GM23338 (cell line): ENCODE data around the gene SGMS2. TPM values are rescaled to one million over a fixed set of nuclear protein-coding genes. Genes with fewer than 3 reads are reported as not detected.

Source experiments
- ATAC-seq: fragments of 200-7000 bp; cut with Tn5 transposase; 3 replicates; pipeline ENCODE4 v1.9.1; 2020
- DNase-seq: peaks from one replicate; pipeline ENCODE4 v3.0.0-alpha.2; 2015; ENCODE audit warnings: low spot score
- H2AFZ ChIP-seq: fragments of 200-600 bp; sonication (generic); 2 replicates; pipeline ENCODE4 v1.8.0; 2016; ENCODE audit warnings: antibody characterized with exemption, mild to moderate bottlenecking, moderate library complexity
- H3F3A ChIP-seq: fragments of 200-600 bp; sonication (generic); replicated peaks from 2 replicates; pipeline ENCODE4 v1.8.0; 2017; ENCODE audit warnings: antibody characterized with exemption, mixed run types, low read depth
- H3K27ac ChIP-seq: fragments of 200-600 bp; sonication (generic); 2 replicates; pipeline ENCODE4 v1.6.1; 2016; ENCODE audit warnings: low read depth
- H3K27me3 ChIP-seq: fragments of 200-600 bp; sonication (generic); 2 replicates; pipeline ENCODE4 v1.8.0; 2016; ENCODE audit warnings: mild to moderate bottlenecking, mixed run types, moderate library complexity; ENCODE audit not compliant: insufficient read depth
- H3K36me3 ChIP-seq: fragments of 200-600 bp; sonication (generic); 2 replicates; pipeline ENCODE4 v1.8.0; 2016; ENCODE audit warnings: mild to moderate bottlenecking; ENCODE audit not compliant: insufficient read depth
- H3K4me1 ChIP-seq: fragments of 200-600 bp; sonication (generic); 2 replicates; pipeline ENCODE4 v1.8.0; 2016; ENCODE audit warnings: mild to moderate bottlenecking, moderate library complexity; ENCODE audit not compliant: insufficient read depth
- H3K4me2 ChIP-seq: fragments of 200-600 bp; sonication (generic); 2 replicates; pipeline ENCODE4 v1.7.1; 2017; ENCODE audit warnings: mixed run types
- H3K4me3 ChIP-seq: fragments of 200-600 bp; sonication (generic); 2 replicates; pipeline ENCODE4 v1.6.1; 2016; ENCODE audit warnings: mixed run types
- H3K79me2 ChIP-seq: fragments of 200-600 bp; sonication (generic); replicated peaks from 2 replicates; pipeline ENCODE4 v1.8.0; 2017; ENCODE audit warnings: mild to moderate bottlenecking; ENCODE audit not compliant: insufficient read depth
- H3K9me2 ChIP-seq: fragments of 200-600 bp; sonication (generic); 2 replicates; pipeline ENCODE4 v1.8.0; 2017; ENCODE audit not compliant: insufficient read depth
- H4K20me1 ChIP-seq: fragments of 200-600 bp; sonication (generic); replicated peaks from 2 replicates; pipeline ENCODE4 v1.8.0; 2017; ENCODE audit warnings: mild to moderate bottlenecking; ENCODE audit not compliant: insufficient read depth
- H3K27ac Mint-ChIP-seq: 2 replicates; pipeline ENCODE4 v1.8.0; 2020; ENCODE audit warnings: inconsistent platforms, mild to moderate bottlenecking, moderate library complexity, mixed read lengths
- H3K27me3 Mint-ChIP-seq: 3 replicates; pipeline ENCODE4 v1.8.0; 2022; ENCODE audit warnings: low read depth, mild to moderate bottlenecking, moderate library complexity, mixed read lengths, inconsistent platforms; ENCODE audit not compliant: insufficient read depth, poor library complexity
- H3K36me3 Mint-ChIP-seq: 3 replicates; pipeline ENCODE4 v1.8.0; 2021; ENCODE audit warnings: low read depth, mild to moderate bottlenecking, inconsistent platforms, moderate library complexity, mixed read lengths
- H3K4me1 Mint-ChIP-seq: 3 replicates; pipeline ENCODE4 v1.8.0; 2020; ENCODE audit warnings: mild to moderate bottlenecking, inconsistent platforms, mixed read lengths
- H3K4me3 Mint-ChIP-seq: 3 replicates; pipeline ENCODE4 v1.8.0; 2021; ENCODE audit warnings: moderate library complexity, mild to moderate bottlenecking, inconsistent platforms, mixed read lengths
- H3K9me3 Mint-ChIP-seq: 3 replicates; pipeline ENCODE4 v1.8.0; 2020; ENCODE audit warnings: moderate library complexity, mild to moderate bottlenecking, inconsistent platforms, mixed read lengths
- CREB1 ChIP-seq: fragments of 250-450 bp; sonication (Bioruptor Pico); IDR thresholded peaks from 2 replicates; pipeline ENCODE4 v1.5.0; 2020; ENCODE audit warnings: low read depth, mild to moderate bottlenecking, moderate library complexity
- EZH2 ChIP-seq: fragments of 200-600 bp; sonication (generic); IDR thresholded peaks from one replicate; pipeline ENCODE4 v1.8.0; 2017; ENCODE audit warnings: antibody characterized with exemption, mild to moderate bottlenecking, low read depth; ENCODE audit not compliant: unreplicated experiment
- EZH2phosphoT487 ChIP-seq: fragments of 200-600 bp; sonication (generic); IDR thresholded peaks from one replicate; pipeline ENCODE4 v1.8.1; 2018; ENCODE audit warnings: antibody characterized with exemption; ENCODE audit not compliant: unreplicated experiment
- JUNB ChIP-seq: IDR thresholded peaks from one replicate; pipeline ENCODE4 v1.6.1; 2016; ENCODE audit warnings: antibody characterized with exemption; ENCODE audit not compliant: unreplicated experiment
- NANOG ChIP-seq: IDR thresholded peaks from 2 replicates; pipeline ENCODE4 v1.6.1; 2016; ENCODE audit warnings: antibody characterized with exemption, borderline replicate concordance
- POLR2AphosphoS5 ChIP-seq: IDR thresholded peaks from 2 replicates; pipeline ENCODE4 v1.6.1; 2016; ENCODE audit warnings: antibody characterized with exemption, low read depth
- STAT1 ChIP-seq: IDR thresholded peaks from one replicate; pipeline ENCODE4 v1.6.1; 2016; ENCODE audit warnings: antibody characterized with exemption; ENCODE audit not compliant: unreplicated experiment
- ZNF114 ChIP-seq: fragments of 250-450 bp; sonication (Bioruptor Pico); IDR thresholded peaks from 2 replicates; pipeline ENCODE4 v1.5.0; 2020; ENCODE audit warnings: mild to moderate bottlenecking, moderate library complexity
- ZNF331 ChIP-seq: fragments of 250-450 bp; sonication (Bioruptor Pico); IDR thresholded peaks from 2 replicates; pipeline ENCODE4 v1.5.0; 2020; ENCODE audit warnings: low read depth, mild to moderate bottlenecking, moderate library complexity
- polyA plus RNA-seq: library from polyadenylated mRNA; unstranded; fragments of >200 nt; fragmentation: Nextera tagmentation; extraction: Ambion mirVana; gene quantifications from 2 replicates; pipeline ENCODE4 v1.2.1, GENCODE V29; 2016
- total RNA-seq: library from RNA; depleted of rRNA; stranded (reverse); fragments of >200 nt; shearing (Covaris generic); gene quantifications from 2 replicates; pipeline ENCODE4 v1.2.3, GENCODE V29; 2014
- TF ChIP-seq, protein P1 (sequence below): fragments of 250-450 bp; sonication (Bioruptor Pico); IDR thresholded peaks from 2 replicates; pipeline ENCODE4 v1.5.0; 2020; ENCODE audit warnings: mild to moderate bottlenecking, moderate library complexity
- TF ChIP-seq, protein P2 (sequence below), 2 experiments: fragments of 200-600 bp in 1 of 2; sonication (generic) in 1 of 2; conservative IDR thresholded peaks; 2 replicates each; pipeline versions ENCODE4 v1.5.1 to v1.6.1; 2016 to 2017; ENCODE audit warnings: antibody characterized with exemption in 2 of 2, low read depth in 2 of 2, mild to moderate bottlenecking in 2 of 2, moderate library complexity in 1 of 2
- TF ChIP-seq, protein P3 (sequence below): IDR thresholded peaks from 2 replicates; pipeline ENCODE4 v1.6.1; 2016; ENCODE audit warnings: antibody characterized with exemption
- TF ChIP-seq, protein P4 (sequence below): IDR thresholded peaks from one replicate; pipeline ENCODE4 v1.6.1; 2018; ENCODE audit warnings: antibody characterized with exemption; ENCODE audit not compliant: unreplicated experiment

Gene SGMS2
- total and polyA plus RNA-seq, 2 experiments from 2014 or later: 0.35 to 1.1 TPM

DNA sequence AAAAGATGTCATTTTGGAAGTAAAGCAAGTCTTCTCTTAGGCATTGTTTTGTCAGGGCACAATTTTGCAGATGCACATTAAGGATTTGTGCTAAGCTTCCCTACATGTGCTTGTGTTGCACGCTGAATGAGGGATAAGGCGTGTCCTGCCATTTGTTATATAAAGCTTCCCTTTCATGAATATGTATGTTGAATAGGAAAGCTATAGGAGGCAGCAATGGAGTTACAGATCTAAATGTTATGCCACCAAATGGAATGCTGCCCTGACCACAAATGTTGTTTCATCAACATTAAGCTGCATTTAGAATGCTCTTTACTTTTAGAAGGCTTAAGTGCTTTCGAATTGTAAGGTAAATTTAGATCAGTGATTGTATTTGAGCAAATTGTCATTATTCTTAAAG, 20.9 kb downstream of the SGMS2 start:
- Mint-ChIP-seq H3K36me3 (peaks cover 5% of the 10 kb centered on the region; the same call in 1 of the 3 replicates), H3K4me3 (no peak overlapping the region), H3K27ac (no peak overlapping the region), H3K27me3 (peaks cover 4% of the 10 kb centered on the region), H3K9me3 (peaks cover 12% of the 10 kb centered on the region), H3K4me1 (peaks cover 2% of the 10 kb centered on the region)
- Histone ChIP-seq H3F3A (no peaks in the 10 kb centered on the region), H3K27me3 (no peaks in the 10 kb centered on the region), H3K4me1 (peaks cover 4% of the 10 kb centered on the region; the same call in 1 of the 2 replicates), H4K20me1 (no peaks in the 10 kb centered on the region), H3K4me3 (no peak overlapping the region), H3K36me3 (no peaks in the 10 kb centered on the region; the same call in 1 of the 2 replicates), H3K79me2 (no peaks in the 10 kb centered on the region), H3K27ac (no peak overlapping the region), H3K4me2 (no peak overlapping the region), H3K9me2 (peaks cover 7% of the 10 kb centered on the region; the same call in 1 of the 2 replicates), H2AFZ (no peak overlapping the region)
- no peak for ATAC-seq
- no peak for DNase-seq
- TF ChIP-seq EZH2: no peak
- TF ChIP-seq, protein P1, sequence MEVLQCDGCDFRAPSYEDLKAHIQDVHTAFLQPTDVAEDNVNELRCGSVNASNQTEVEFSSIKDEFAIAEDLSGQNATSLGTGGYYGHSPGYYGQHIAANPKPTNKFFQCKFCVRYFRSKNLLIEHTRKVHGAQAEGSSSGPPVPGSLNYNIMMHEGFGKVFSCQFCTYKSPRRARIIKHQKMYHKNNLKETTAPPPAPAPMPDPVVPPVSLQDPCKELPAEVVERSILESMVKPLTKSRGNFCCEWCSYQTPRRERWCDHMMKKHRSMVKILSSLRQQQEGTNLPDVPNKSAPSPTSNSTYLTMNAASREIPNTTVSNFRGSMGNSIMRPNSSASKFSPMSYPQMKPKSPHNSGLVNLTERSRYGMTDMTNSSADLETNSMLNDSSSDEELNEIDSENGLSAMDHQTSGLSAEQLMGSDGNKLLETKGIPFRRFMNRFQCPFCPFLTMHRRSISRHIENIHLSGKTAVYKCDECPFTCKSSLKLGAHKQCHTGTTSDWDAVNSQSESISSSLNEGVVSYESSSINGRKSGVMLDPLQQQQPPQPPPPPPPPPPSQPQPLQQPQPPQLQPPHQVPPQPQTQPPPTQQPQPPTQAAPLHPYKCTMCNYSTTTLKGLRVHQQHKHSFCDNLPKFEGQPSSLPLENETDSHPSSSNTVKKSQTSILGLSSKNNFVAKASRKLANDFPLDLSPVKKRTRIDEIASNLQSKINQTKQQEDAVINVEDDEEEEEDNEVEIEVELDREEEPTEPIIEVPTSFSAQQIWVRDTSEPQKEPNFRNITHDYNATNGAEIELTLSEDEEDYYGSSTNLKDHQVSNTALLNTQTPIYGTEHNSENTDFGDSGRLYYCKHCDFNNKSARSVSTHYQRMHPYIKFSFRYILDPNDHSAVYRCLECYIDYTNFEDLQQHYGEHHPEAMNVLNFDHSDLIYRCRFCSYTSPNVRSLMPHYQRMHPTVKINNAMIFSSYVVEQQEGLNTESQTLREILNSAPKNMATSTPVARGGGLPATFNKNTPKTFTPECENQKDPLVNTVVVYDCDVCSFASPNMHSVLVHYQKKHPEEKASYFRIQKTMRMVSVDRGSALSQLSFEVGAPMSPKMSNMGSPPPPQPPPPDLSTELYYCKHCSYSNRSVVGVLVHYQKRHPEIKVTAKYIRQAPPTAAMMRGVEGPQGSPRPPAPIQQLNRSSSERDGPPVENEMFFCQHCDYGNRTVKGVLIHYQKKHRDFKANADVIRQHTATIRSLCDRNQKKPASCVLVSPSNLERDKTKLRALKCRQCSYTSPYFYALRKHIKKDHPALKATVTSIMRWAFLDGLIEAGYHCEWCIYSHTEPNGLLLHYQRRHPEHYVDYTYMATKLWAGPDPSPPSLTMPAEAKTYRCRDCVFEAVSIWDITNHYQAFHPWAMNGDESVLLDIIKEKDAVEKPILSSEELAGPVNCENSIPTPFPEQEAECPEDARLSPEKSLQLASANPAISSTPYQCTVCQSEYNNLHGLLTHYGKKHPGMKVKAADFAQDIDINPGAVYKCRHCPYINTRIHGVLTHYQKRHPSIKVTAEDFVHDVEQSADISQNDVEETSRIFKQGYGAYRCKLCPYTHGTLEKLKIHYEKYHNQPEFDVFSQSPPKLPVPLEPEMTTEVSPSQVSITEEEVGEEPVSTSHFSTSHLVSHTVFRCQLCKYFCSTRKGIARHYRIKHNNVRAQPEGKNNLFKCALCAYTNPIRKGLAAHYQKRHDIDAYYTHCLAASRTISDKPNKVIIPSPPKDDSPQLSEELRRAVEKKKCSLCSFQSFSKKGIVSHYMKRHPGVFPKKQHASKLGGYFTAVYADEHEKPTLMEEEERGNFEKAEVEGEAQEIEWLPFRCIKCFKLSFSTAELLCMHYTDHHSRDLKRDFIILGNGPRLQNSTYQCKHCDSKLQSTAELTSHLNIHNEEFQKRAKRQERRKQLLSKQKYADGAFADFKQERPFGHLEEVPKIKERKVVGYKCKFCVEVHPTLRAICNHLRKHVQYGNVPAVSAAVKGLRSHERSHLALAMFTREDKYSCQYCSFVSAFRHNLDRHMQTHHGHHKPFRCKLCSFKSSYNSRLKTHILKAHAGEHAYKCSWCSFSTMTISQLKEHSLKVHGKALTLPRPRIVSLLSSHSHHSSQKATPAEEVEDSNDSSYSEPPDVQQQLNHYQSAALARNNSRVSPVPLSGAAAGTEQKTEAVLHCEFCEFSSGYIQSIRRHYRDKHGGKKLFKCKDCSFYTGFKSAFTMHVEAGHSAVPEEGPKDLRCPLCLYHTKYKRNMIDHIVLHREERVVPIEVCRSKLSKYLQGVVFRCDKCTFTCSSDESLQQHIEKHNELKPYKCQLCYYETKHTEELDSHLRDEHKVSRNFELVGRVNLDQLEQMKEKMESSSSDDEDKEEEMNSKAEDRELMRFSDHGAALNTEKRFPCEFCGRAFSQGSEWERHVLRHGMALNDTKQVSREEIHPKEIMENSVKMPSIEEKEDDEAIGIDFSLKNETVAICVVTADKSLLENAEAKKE (CRISPR knock-in tag): no peak
- TF ChIP-seq, protein P2, sequence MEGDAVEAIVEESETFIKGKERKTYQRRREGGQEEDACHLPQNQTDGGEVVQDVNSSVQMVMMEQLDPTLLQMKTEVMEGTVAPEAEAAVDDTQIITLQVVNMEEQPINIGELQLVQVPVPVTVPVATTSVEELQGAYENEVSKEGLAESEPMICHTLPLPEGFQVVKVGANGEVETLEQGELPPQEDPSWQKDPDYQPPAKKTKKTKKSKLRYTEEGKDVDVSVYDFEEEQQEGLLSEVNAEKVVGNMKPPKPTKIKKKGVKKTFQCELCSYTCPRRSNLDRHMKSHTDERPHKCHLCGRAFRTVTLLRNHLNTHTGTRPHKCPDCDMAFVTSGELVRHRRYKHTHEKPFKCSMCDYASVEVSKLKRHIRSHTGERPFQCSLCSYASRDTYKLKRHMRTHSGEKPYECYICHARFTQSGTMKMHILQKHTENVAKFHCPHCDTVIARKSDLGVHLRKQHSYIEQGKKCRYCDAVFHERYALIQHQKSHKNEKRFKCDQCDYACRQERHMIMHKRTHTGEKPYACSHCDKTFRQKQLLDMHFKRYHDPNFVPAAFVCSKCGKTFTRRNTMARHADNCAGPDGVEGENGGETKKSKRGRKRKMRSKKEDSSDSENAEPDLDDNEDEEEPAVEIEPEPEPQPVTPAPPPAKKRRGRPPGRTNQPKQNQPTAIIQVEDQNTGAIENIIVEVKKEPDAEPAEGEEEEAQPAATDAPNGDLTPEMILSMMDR (conservative IDR thresholded peaks at IDR 0.05; ENCODE audit: low read depth in 2 of 2): no peak
- no peak for TF ChIP-seq NANOG
- no peak for TF ChIP-seq ZNF114 (CRISPR knock-in tag)
- TF ChIP-seq, protein P3, sequence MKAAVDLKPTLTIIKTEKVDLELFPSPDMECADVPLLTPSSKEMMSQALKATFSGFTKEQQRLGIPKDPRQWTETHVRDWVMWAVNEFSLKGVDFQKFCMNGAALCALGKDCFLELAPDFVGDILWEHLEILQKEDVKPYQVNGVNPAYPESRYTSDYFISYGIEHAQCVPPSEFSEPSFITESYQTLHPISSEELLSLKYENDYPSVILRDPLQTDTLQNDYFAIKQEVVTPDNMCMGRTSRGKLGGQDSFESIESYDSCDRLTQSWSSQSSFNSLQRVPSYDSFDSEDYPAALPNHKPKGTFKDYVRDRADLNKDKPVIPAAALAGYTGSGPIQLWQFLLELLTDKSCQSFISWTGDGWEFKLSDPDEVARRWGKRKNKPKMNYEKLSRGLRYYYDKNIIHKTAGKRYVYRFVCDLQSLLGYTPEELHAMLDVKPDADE: no peak
- no peak for TF ChIP-seq CREB1 (CRISPR knock-in tag)
- no peak for TF ChIP-seq JUNB
- TF ChIP-seq, protein P4, sequence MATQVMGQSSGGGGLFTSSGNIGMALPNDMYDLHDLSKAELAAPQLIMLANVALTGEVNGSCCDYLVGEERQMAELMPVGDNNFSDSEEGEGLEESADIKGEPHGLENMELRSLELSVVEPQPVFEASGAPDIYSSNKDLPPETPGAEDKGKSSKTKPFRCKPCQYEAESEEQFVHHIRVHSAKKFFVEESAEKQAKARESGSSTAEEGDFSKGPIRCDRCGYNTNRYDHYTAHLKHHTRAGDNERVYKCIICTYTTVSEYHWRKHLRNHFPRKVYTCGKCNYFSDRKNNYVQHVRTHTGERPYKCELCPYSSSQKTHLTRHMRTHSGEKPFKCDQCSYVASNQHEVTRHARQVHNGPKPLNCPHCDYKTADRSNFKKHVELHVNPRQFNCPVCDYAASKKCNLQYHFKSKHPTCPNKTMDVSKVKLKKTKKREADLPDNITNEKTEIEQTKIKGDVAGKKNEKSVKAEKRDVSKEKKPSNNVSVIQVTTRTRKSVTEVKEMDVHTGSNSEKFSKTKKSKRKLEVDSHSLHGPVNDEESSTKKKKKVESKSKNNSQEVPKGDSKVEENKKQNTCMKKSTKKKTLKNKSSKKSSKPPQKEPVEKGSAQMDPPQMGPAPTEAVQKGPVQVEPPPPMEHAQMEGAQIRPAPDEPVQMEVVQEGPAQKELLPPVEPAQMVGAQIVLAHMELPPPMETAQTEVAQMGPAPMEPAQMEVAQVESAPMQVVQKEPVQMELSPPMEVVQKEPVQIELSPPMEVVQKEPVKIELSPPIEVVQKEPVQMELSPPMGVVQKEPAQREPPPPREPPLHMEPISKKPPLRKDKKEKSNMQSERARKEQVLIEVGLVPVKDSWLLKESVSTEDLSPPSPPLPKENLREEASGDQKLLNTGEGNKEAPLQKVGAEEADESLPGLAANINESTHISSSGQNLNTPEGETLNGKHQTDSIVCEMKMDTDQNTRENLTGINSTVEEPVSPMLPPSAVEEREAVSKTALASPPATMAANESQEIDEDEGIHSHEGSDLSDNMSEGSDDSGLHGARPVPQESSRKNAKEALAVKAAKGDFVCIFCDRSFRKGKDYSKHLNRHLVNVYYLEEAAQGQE: no peak
- TF ChIP-seq EZH2phosphoT487: no peak
- no peak for TF ChIP-seq STAT1
- no peak for TF ChIP-seq POLR2AphosphoS5
- no peak for TF ChIP-seq ZNF331 (CRISPR knock-in tag)
